ENCODE data around the gene TFG.

GRCh38 chr3:100744671-100745070 lies 35.4 kb downstream of the TFG start:
- no peak for TF ChIP-seq EZH2phosphoT487 (IDR thresholded peaks at IDR 0.05; ENCODE audit: low read depth)
- TF ChIP-seq, protein P1, sequence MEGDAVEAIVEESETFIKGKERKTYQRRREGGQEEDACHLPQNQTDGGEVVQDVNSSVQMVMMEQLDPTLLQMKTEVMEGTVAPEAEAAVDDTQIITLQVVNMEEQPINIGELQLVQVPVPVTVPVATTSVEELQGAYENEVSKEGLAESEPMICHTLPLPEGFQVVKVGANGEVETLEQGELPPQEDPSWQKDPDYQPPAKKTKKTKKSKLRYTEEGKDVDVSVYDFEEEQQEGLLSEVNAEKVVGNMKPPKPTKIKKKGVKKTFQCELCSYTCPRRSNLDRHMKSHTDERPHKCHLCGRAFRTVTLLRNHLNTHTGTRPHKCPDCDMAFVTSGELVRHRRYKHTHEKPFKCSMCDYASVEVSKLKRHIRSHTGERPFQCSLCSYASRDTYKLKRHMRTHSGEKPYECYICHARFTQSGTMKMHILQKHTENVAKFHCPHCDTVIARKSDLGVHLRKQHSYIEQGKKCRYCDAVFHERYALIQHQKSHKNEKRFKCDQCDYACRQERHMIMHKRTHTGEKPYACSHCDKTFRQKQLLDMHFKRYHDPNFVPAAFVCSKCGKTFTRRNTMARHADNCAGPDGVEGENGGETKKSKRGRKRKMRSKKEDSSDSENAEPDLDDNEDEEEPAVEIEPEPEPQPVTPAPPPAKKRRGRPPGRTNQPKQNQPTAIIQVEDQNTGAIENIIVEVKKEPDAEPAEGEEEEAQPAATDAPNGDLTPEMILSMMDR (IDR thresholded peaks at IDR 0.05; ENCODE audit: low read depth, low read length), result no peak
